SK-N-SH (cell line): ENCODE measurements around the gene GSK3A.

ENCODE experiments used
- CTCF ChIP-seq: fragments of 200-600 bp; sonication (generic); IDR thresholded peaks from 2 replicates; pipeline ENCODE4 v1.6.1; 2017; ENCODE audit warnings: antibody characterized with exemption, mild to moderate bottlenecking, moderate library complexity
- NRF1 ChIP-seq: IDR thresholded peaks from 2 replicates; pipeline ENCODE4 v1.6.1; 2012; ENCODE audit warnings: low read depth, mild to moderate bottlenecking, low read length
- POLR2AphosphoS5 ChIP-seq: IDR thresholded peaks from 2 replicates; pipeline ENCODE4 v1.6.1; 2012; ENCODE audit warnings: low read depth, low read length
- USF2 ChIP-seq: fragments of 150-350 bp; IDR thresholded peaks from 2 replicates; pipeline ENCODE4 v1.6.1; 2017; ENCODE audit warnings: antibody characterized with exemption, low read length, low read depth, borderline replicate concordance

- TF ChIP-seq NRF1: peak; percentile 97
- TF ChIP-seq CTCF: no peak
- TF ChIP-seq POLR2AphosphoS5: peak; percentile 87
- TF ChIP-seq USF2: peak; percentile 67
Observed at GRCh38 chr19:42219812-42220750, 22.3 kb downstream of the GSK3A start, which contains the start of gene ZNF526.
